Tibial artery (tissue), 4 donors: Measurements from ENCODE around the gene CFAP20.

Experiments
- DNase-seq, 2 donors: peaks; one replicate each; pipeline ENCODE4 v3.0.0-alpha.2; 2019
- H3K27ac ChIP-seq, 2 donors: fragments of 200-600 bp; sonication (generic) in 1 of 2; 1 replicate in 1 of 2; 2 replicates in 1 of 2; pipeline ENCODE4 v1.5.1; 2018 to 2019; ENCODE audit warnings: mild to moderate bottlenecking in 1 of 2
- H3K27me3 ChIP-seq, 2 donors: fragments of 200-600 bp; sonication (generic) in 1 of 2; one replicate each; pipeline versions ENCODE4 v1.5.1 to v1.6.0; 2016 to 2019
- H3K36me3 ChIP-seq, 3 donors: fragments of 200-600 bp; sonication (generic) in 2 of 3; one replicate each; pipeline ENCODE4 v1.5.1; 2016 to 2019; ENCODE audit warnings: mild to moderate bottlenecking in 2 of 3
- H3K4me1 ChIP-seq, 4 donors: fragments of 200-600 bp; sonication (generic) in 2 of 4; 1 replicate in 3 of 4; 2 replicates in 1 of 4; pipeline ENCODE4 v1.5.1; 2016 to 2019
- H3K4me3 ChIP-seq, 2 donors: fragments of 200-600 bp; sonication (generic) in 1 of 2; 1 replicate in 1 of 2; 2 replicates in 1 of 2; pipeline ENCODE4 v1.5.1; 2018 to 2019; ENCODE audit warnings: mild to moderate bottlenecking in 2 of 2
- H3K9me3 ChIP-seq, 3 donors: fragments of 200-600 bp; sonication (generic) in 1 of 3; one replicate each; pipeline ENCODE4 v1.5.1; 2016 to 2019
- intact Hi-C: fragments of 100-400 bp; cut with DNase I; formaldehyde crosslinking; loops from one replicate; pipeline ENCODE4 v1.15.0; 2023; ENCODE audit warnings: low total_unique reads
- TF ChIP-seq, protein P1 (sequence below), 2 experiments: fragments of 200-600 bp in 1 of 2; fragments of 450-650 bp in 1 of 2; IDR thresholded peaks; one replicate each; pipeline ENCODE4 v1.5.1; 2017 to 2019; ENCODE audit warnings: antibody characterized with exemption in 2 of 2, mild to moderate bottlenecking in 1 of 2, moderate library complexity in 1 of 2

The CFAP20 gene

DNA sequence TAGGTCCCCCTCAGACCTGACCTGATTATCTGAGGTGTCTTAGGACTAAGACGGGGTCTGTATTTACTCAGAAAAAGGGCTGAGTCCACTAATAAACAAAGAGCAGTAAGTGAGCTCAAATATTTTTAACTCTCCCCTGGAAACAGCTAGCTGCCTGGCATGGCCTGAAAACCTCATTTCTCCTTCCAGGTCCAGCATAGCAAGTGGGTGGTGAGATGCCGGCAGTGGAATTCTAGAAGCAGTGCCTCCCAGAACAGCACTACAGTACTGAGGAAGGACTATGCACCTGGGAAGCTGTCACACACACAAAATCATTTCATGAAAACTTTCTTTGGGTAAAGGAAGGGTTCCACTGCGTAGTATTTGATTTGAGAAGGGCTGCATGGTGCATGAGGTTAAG, 29.5 kb upstream of the CFAP20 start:
- Histone ChIP-seq H3K4me3 (no peak overlapping the region), H3K9me3 (no peaks in the 10 kb centered on the region), H3K4me1 (no peaks in the 10 kb centered on the region), H3K27ac (no peak overlapping the region), H3K27me3 (no peaks in the 10 kb centered on the region), H3K36me3 (peaks cover 31 to 70% (median 52%) of the 10 kb centered on the region in 3 donors)
- no peak for DNase-seq
- intact Hi-C loops, result no loop called here
- TF ChIP-seq, protein P1, sequence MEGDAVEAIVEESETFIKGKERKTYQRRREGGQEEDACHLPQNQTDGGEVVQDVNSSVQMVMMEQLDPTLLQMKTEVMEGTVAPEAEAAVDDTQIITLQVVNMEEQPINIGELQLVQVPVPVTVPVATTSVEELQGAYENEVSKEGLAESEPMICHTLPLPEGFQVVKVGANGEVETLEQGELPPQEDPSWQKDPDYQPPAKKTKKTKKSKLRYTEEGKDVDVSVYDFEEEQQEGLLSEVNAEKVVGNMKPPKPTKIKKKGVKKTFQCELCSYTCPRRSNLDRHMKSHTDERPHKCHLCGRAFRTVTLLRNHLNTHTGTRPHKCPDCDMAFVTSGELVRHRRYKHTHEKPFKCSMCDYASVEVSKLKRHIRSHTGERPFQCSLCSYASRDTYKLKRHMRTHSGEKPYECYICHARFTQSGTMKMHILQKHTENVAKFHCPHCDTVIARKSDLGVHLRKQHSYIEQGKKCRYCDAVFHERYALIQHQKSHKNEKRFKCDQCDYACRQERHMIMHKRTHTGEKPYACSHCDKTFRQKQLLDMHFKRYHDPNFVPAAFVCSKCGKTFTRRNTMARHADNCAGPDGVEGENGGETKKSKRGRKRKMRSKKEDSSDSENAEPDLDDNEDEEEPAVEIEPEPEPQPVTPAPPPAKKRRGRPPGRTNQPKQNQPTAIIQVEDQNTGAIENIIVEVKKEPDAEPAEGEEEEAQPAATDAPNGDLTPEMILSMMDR (IDR thresholded peaks at IDR 0.05), result no peak

DNA sequence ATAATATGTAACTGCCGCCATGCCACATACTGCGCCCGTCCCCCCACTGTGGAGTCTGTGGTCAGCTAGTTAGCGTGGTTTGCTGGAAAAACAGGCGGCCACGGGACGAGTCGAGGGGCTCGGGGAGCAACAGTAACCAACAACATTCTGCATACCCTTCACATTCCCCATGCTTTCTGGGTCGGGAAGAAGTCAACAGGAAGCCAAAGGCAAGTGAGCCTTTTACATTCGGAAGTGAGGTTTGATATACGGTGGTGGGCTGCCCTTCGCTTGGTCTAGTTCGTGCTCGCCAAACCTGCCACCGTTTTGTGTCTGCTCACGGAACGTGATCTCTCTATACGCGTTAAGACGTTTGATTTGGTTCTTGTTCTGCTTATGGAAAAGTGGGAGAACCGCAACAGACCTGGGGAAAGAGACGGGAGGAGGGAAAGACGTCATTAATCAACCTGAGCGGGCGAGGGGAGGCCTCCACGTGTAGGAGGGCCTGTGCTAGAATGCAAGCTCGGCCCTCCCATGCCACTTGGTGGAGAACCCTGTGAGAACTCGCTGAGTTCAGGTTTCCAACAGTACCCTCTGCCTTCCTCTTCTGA, 28.9 kb upstream of the CFAP20 start:
- DNase-seq, result no peak
- H3K4me1 ChIP-seq, result no peaks in the 10 kb centered on the region
- TF ChIP-seq, protein P1 (IDR thresholded peaks at IDR 0.05), result no peak
- H3K9me3 ChIP-seq, result no peaks in the 10 kb centered on the region
- H3K36me3 ChIP-seq, result peaks cover 24 to 63% (median 45%) of the 10 kb centered on the region in 3 donors
- no peak overlapping the region for H3K27ac ChIP-seq
- intact Hi-C loops, result no loop called here
- H3K27me3 ChIP-seq, result no peaks in the 10 kb centered on the region
- no peak overlapping the region for H3K4me3 ChIP-seq

DNA sequence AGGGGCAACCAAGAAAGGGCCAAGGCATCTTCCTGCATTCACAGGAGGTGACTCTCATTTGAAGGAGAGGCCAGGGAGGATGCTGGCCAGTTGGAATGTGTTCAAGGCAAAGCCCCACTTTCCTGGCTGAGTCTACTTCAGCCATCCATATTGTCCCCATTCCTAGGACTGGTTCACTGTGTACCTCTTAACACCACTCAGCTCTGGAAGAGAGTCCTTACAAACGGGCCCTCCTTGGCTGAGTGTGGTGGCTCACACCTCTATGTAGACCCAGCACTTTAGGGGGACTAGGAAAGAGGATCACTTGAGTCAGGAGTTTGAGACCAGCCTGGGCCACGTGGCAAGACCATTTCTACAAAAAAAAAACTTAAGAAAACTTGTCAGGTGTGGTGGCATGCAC, 28.1 kb upstream of the CFAP20 start:
- H3K4me1 ChIP-seq, result no peaks in the 10 kb centered on the region
- H3K27ac ChIP-seq, result no peak overlapping the region
- no peaks in the 10 kb centered on the region for H3K9me3 ChIP-seq
- no peak for DNase-seq
- peaks cover 16 to 55% (median 37%) of the 10 kb centered on the region in 3 donors for H3K36me3 ChIP-seq
- H3K27me3 ChIP-seq, result no peaks in the 10 kb centered on the region
- no peak overlapping the region for H3K4me3 ChIP-seq
- TF ChIP-seq, protein P1 (IDR thresholded peaks at IDR 0.05), result no peak
- intact Hi-C loops, result no loop called here

DNA sequence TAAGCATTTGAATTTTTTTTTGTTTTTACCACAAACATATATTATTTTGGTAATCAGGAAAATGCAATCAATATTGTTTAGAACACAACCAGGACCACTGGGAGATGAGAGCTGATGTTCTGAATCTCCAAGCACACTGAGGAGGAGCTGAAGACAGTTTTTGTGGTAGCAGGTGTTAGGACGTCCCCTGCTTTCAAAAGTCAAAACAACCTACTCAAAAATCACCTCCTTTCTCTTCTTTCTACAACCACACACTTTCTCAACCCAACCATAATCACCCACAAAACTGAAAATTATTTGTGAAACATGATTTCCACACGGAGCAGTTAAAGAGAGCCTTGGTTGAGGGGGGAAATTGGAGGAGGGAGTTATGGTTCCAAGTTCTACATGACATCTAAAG, 26.7 kb upstream of the CFAP20 start:
- H3K4me3 ChIP-seq, result no peak overlapping the region
- intact Hi-C loops, result no loop called here
- no peaks in the 10 kb centered on the region for H3K4me1 ChIP-seq
- no peaks in the 10 kb centered on the region for H3K27me3 ChIP-seq
- H3K9me3 ChIP-seq, result no peaks in the 10 kb centered on the region
- no peak for DNase-seq
- TF ChIP-seq, protein P1 (IDR thresholded peaks at IDR 0.05), result no peak
- no peak overlapping the region for H3K27ac ChIP-seq
- peaks cover 2 to 41% (median 23%) of the 10 kb centered on the region in 3 donors for H3K36me3 ChIP-seq

DNA sequence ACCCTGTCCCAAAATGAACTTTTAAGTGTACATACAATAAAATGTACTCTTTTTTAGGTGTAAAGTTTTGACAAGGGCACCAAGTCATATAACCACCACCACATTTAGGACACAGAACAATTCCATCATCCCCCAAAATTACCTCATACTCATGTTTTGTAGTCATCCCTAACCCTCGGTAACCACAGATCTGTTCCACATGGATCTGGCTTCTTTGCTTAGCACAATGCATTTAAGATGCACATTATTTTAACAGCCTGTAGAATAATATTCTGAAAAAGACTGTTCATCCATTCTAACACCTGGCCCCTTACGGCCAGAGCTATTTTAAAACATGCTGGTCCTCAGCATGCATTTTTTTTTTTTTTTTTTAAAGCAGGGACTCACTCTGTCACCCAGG, 25.2 kb upstream of the CFAP20 start:
- Histone ChIP-seq H3K27ac (no peak overlapping the region), H3K36me3 (peaks cover 0 to 26% (median 15%) of the 10 kb centered on the region in 3 donors), H3K9me3 (no peaks in the 10 kb centered on the region), H3K27me3 (no peaks in the 10 kb centered on the region), H3K4me3 (no peak overlapping the region), H3K4me1 (no peaks in the 10 kb centered on the region)
- TF ChIP-seq, protein P1 (IDR thresholded peaks at IDR 0.05), result no peak
- DNase-seq, result no peak
- intact Hi-C loops, result no loop called here
